GM23248 (cell line): ENCODE data around the gene SSX4B. TPM values are rescaled to one million over a fixed set of nuclear protein-coding genes. Genes with fewer than 3 reads are reported as not detected.
"Not testable (repeated sequence)": the region's sequence is repeated elsewhere in the genome, so short reads cannot be mapped to it uniquely, and the experiment has no call there.

Experiments used
- DNase-seq: peaks from one replicate; pipeline ENCODE4 v3.0.0-alpha.2; 2015
- H2AFZ ChIP-seq: fragments of 200-600 bp; sonication (generic); 2 replicates; pipeline ENCODE4 v1.6.1; 2016; ENCODE audit warnings: antibody characterized with exemption
- H3F3A ChIP-seq: fragments of 200-600 bp; sonication (generic); 2 replicates; pipeline ENCODE4 v1.6.1; 2016; ENCODE audit warnings: mild to moderate bottlenecking, antibody characterized with exemption, mixed run types; ENCODE audit not compliant: insufficient read depth
- H3K27ac ChIP-seq: fragments of 200-600 bp; sonication (generic); 2 replicates; pipeline ENCODE4 v1.5.1; 2016; ENCODE audit warnings: mild to moderate bottlenecking
- H3K27me3 ChIP-seq: fragments of 200-600 bp; sonication (generic); replicated peaks from 2 replicates; pipeline ENCODE4 v1.6.1; 2016; ENCODE audit warnings: mild to moderate bottlenecking; ENCODE audit not compliant: insufficient read depth
- H3K36me3 ChIP-seq: fragments of 200-600 bp; sonication (generic); 2 replicates; pipeline ENCODE4 v1.6.1; 2016; ENCODE audit warnings: low read depth, mild to moderate bottlenecking
- H3K4me1 ChIP-seq: fragments of 200-600 bp; sonication (generic); 2 replicates; pipeline ENCODE4 v1.6.1; 2016; ENCODE audit warnings: mild to moderate bottlenecking; ENCODE audit not compliant: insufficient read depth
- H3K4me2 ChIP-seq: fragments of 200-600 bp; sonication (generic); one replicate; pipeline ENCODE4 v1.6.1; 2016; ENCODE audit warnings: mild to moderate bottlenecking; ENCODE audit not compliant: unreplicated experiment
- H3K4me3 ChIP-seq: fragments of 200-600 bp; sonication (generic); 2 replicates; pipeline ENCODE4 v1.5.1; 2016; ENCODE audit warnings: mild to moderate bottlenecking
- H3K79me2 ChIP-seq: fragments of 200-600 bp; sonication (generic); 2 replicates; pipeline ENCODE4 v1.6.1; 2016; ENCODE audit warnings: mild to moderate bottlenecking; ENCODE audit not compliant: insufficient read depth
- H3K9ac ChIP-seq: fragments of 200-600 bp; sonication (generic); 2 replicates; pipeline ENCODE4 v1.6.1; 2016; ENCODE audit warnings: mild to moderate bottlenecking
- H3K9me2 ChIP-seq: fragments of 200-600 bp; sonication (generic); 2 replicates; pipeline ENCODE4 v1.6.1; 2016; ENCODE audit warnings: mixed run types, mild to moderate bottlenecking, moderate library complexity; ENCODE audit not compliant: insufficient read depth
- H3K9me3 ChIP-seq: fragments of 200-600 bp; sonication (generic); one replicate; pipeline ENCODE4 v1.6.1; 2017; ENCODE audit warnings: low read depth
- H4K20me1 ChIP-seq: fragments of 200-600 bp; sonication (generic); 2 replicates; pipeline ENCODE4 v1.6.0; 2016; ENCODE audit not compliant: insufficient read depth
- EZH2 ChIP-seq: fragments of 200-600 bp; sonication (generic); IDR thresholded peaks from 2 replicates; pipeline ENCODE4 v1.6.1; 2018; ENCODE audit warnings: antibody characterized with exemption, mild to moderate bottlenecking; ENCODE audit not compliant: insufficient read depth, poor library complexity, severe bottlenecking
- EZH2phosphoT487 ChIP-seq: fragments of 200-600 bp; sonication (generic); IDR thresholded peaks from 2 replicates; pipeline ENCODE4 v1.6.1; 2018; ENCODE audit warnings: antibody characterized with exemption, moderate library complexity, mild to moderate bottlenecking, low read depth; ENCODE audit not compliant: insufficient read depth
- WGBS, 2 experiments: methylation state at CpG; one replicate each; pipeline ENCODE4 v1.1.6; 2015 to 2017; ENCODE audit warnings: low lambda C conversion rate in 2 of 2, low coverage in 1 of 2; ENCODE audit errors: missing lambda C conversion rate in 2 of 2; 5-methylcytosine and 5-hydroxymethylcytosine counted together
- in situ Hi-C: fragments of 300-500 bp; cut with MboI; formaldehyde crosslinking; loops from 2 replicates; pipeline ENCODE4 v1.15.0; 2020
- polyA plus RNA-seq: library from polyadenylated mRNA; unstranded; fragments of >200 nt; fragmentation: Nextera tagmentation; extraction: Ambion mirVana; gene quantifications from 2 replicates; pipeline ENCODE4 v1.2.1, GENCODE V29; 2016
- total RNA-seq: library from RNA; depleted of rRNA; stranded (reverse); fragments of >200 nt; shearing (Covaris generic); gene quantifications from 2 replicates; pipeline ENCODE4 v1.2.3, GENCODE V29; 2014; rRNA removed

The SSX4B gene, protein sequence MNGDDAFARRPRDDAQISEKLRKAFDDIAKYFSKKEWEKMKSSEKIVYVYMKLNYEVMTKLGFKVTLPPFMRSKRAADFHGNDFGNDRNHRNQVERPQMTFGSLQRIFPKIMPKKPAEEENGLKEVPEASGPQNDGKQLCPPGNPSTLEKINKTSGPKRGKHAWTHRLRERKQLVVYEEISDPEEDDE
- total RNA-seq (not detected in 2 replicates), polyA plus RNA-seq (not detected in 2 replicates)

DNA sequence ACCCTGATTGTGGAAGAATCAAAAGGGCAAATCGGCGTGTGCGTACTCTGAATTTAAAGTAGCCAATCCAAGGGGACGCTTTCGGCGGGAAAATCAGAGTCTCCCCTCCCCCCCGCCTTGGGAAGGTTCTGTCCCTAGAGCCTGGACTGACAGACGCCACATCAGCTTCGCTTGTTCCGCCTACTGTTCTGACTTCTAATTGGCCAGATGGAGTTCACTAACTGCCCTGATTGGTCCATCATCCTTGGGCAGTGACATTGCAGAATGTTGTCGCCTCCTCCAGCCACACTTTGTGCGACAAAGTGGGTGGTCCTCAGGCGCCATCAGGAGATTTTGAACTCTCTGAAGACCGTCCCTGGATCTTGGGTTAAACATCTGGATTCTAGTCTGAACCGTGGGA lies at the start of gene SSX4B:
SSX4B (minus strand) TSS at position 101 of the 400 bp plus-strand sequence. CDS start 588 bp downstream, outside the sequence.
- H3K9ac ChIP-seq, DNase-seq, H3K9me3 ChIP-seq, H3K79me2 ChIP-seq, H4K20me1 ChIP-seq, H3K27ac ChIP-seq, H3K4me1 ChIP-seq, in situ Hi-C loops, H3K4me3 ChIP-seq, H3K36me3 ChIP-seq, H3K27me3 ChIP-seq, H3K4me2 ChIP-seq, H2AFZ ChIP-seq, H3K9me2 ChIP-seq, H3F3A ChIP-seq: not testable (repeated sequence)
- no CpG with 5 or more reads among the region's 15 CpGs for WGBS, 2 experiments

DNA sequence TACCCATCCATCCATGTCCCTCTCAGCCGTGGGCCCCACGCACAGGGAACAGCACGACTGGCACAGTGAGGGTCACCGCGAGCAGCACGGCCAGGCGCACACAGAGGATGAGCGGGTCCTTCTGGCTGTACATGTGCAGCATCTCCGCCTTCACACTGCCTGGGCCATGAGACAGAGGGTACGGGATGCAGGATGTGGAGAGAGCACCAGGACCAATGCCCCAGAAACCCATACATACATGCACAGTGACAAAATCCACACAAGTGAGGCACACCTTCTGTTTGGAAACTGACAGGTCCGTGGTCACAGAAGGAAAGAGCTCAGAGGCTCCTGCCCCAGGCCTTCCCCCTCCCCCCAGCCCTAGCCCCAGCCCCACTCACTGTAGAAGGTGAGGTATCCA lies 48.8 kb upstream of the SSX4B start:
- no peak overlapping the region for H3K27ac ChIP-seq
- no peaks in the 10 kb centered on the region for H3K27me3 ChIP-seq
- H3K4me3 ChIP-seq: no peak overlapping the region
- DNase-seq: no peak
- H2AFZ ChIP-seq: no peak overlapping the region
- H3K9ac ChIP-seq: no peak overlapping the region
- no peaks in the 10 kb centered on the region for H3K9me2 ChIP-seq
- no peaks in the 10 kb centered on the region for H3K79me2 ChIP-seq
- H3F3A ChIP-seq: no peaks in the 10 kb centered on the region; the same call in 1 of the 2 replicates
- H3K4me2 ChIP-seq: no peak overlapping the region
- no peaks in the 10 kb centered on the region for H3K36me3 ChIP-seq
- no peaks in the 10 kb centered on the region for H3K9me3 ChIP-seq
- peaks cover 1% of the 10 kb centered on the region; the same call in 1 of the 2 replicates for H3K4me1 ChIP-seq
- WGBS, 2 experiments: 71 to 81% methylated on average over 9 to 10 of the region's 11 CpGs
- no peak for TF ChIP-seq EZH2
- no peak for TF ChIP-seq EZH2phosphoT487
- no peaks in the 10 kb centered on the region for H4K20me1 ChIP-seq
- in situ Hi-C loops: no loop called here

DNA sequence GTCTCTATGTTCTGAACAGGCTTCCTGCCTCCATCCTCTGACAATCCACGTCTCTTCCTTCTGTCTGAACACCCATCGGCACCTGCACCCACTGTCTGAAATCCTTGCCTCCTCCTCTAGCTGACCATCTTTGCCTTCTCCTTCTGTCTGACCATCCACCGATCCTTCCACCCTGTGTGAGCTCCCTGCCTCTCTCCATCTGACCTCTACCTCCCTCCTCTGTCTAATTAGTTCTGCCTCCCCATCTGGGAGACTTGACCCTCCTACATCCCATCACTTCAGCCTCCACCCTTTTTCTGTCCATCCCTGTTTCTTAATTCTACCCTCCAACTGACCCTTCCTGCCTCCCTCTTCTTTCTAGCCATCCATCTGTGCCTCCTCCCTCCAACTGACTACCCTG lies 48.3 kb upstream of the SSX4B start:
- in situ Hi-C loops: no loop called here
- H3K27me3 ChIP-seq: no peaks in the 10 kb centered on the region
- no peaks in the 10 kb centered on the region for H3K9me3 ChIP-seq
- H3K36me3 ChIP-seq: no peaks in the 10 kb centered on the region
- no peaks in the 10 kb centered on the region for H3K9me2 ChIP-seq
- H4K20me1 ChIP-seq: no peaks in the 10 kb centered on the region
- 90 to 100% methylated on average over 3 of the region's 3 CpGs for WGBS, 2 experiments
- H3F3A ChIP-seq: no peaks in the 10 kb centered on the region; the same call in 1 of the 2 replicates
- H3K79me2 ChIP-seq: no peaks in the 10 kb centered on the region
- DNase-seq: no peak
- no peak overlapping the region for H3K27ac ChIP-seq
- H3K9ac ChIP-seq: no peak overlapping the region
- no peak overlapping the region for H3K4me3 ChIP-seq
- no peaks in the 10 kb centered on the region; the same call in 1 of the 2 replicates for H3K4me1 ChIP-seq
- no peak overlapping the region for H2AFZ ChIP-seq
- no peak for TF ChIP-seq EZH2
- H3K4me2 ChIP-seq: no peak overlapping the region

DNA sequence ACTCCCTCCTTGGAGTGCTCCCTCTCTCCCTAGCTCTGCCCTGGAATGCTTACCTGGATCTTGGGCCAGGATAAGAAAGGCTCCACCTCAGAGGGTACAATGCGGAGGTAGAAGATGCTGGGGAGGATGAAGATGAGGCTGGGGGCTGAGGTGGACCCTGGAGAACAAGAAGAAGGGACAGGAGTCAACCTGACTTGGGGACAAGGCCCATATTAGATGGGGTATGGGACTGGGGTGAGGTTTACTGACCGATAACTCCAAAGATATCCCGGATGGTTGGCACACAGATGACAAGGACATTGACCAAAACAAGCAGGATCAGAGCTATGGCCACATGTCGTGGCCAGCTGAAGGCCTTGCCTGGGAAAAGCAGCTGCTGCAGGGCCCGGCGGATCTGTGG lies 47.7 kb upstream of the SSX4B start:
- Histone ChIP-seq H3K79me2 (no peaks in the 10 kb centered on the region), H3K9ac (no peak overlapping the region), H3K4me2 (no peak overlapping the region), H3K4me1 (no peaks in the 10 kb centered on the region; the same call in 1 of the 2 replicates), H2AFZ (no peak overlapping the region), H3K9me2 (no peaks in the 10 kb centered on the region), H3K9me3 (no peaks in the 10 kb centered on the region), H3K27me3 (no peaks in the 10 kb centered on the region), H4K20me1 (no peaks in the 10 kb centered on the region), H3K27ac (no peak overlapping the region), H3K4me3 (no peak overlapping the region), H3F3A (no peaks in the 10 kb centered on the region), H3K36me3 (no peaks in the 10 kb centered on the region)
- 99 to 100% methylated on average over 5 to 6 of the region's 6 CpGs for WGBS, 2 experiments
- no peak for TF ChIP-seq EZH2
- in situ Hi-C loops: no loop called here
- no peak for DNase-seq

DNA sequence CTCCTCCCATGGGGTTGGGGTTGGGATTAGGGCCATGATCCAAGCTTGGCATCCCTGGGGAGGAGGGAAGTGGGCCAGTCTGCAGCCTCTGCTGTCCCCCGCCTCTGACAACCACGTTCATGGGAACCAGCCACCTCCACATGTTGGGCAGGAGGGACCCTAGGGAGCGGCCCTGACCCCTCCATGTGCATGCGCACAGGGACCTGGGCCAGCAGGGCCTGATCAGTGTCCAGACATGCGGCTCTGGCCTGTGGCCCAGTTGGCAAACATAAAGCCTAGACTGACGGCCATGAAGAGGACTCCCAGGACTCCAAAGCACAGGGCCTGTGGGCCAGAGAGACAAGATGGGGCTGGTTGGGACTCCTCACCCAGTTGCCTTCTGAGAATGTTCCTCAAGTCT lies 47.0 kb upstream of the SSX4B start:
- 79 to 80% methylated on average over 1 to 4 of the region's 6 CpGs for WGBS, 2 experiments
- Histone ChIP-seq H3F3A (no peaks in the 10 kb centered on the region), H3K9ac (no peak overlapping the region), H3K27ac (no peak overlapping the region), H3K4me3 (no peak overlapping the region), H3K4me1 (no peaks in the 10 kb centered on the region), H3K79me2 (no peaks in the 10 kb centered on the region), H3K36me3 (no peaks in the 10 kb centered on the region), H4K20me1 (no peaks in the 10 kb centered on the region), H3K9me2 (no peaks in the 10 kb centered on the region), H2AFZ (no peak overlapping the region), H3K9me3 (no peaks in the 10 kb centered on the region), H3K4me2 (no peak overlapping the region), H3K27me3 (no peaks in the 10 kb centered on the region)
- TF ChIP-seq EZH2phosphoT487: no peak
- TF ChIP-seq EZH2: no peak
- in situ Hi-C loops: no loop called here
- no peak for DNase-seq
